HG02981 (cell line): ENCODE data around the gene GRB10.
"Not testable (repeated sequence)": the region's sequence is repeated elsewhere in the genome, so short reads cannot be mapped to it uniquely, and the experiment has no call there.

Source experiments
- ATAC-seq: cut with Tn5 transposase; IDR thresholded peaks from one replicate; pipeline ENCODE4 v1.9.1; 2021; ENCODE audit warnings: mild to moderate bottlenecking, moderate library complexity; ENCODE audit not compliant: unreplicated experiment

GRB10 gene

DNA sequence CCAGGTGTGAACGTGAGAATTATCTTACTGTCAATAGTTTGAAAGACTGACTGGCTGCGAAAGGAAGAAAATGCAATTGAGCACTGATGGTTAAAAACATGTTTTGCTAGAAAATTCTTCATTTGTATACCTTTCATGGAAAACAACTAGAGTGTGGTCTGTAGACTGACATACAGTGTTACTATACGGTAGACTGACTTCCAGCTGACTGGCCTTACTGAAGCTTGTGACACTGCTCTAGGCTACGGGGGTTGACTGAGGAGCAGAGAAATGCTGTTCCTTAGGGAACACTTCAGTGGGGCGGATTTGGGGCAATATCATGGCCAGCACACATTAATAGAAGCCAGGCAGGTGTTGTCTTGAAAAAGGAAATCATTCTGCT lies 191.6 kb downstream of the GRB10 start:
- ATAC-seq, result no peak

DNA sequence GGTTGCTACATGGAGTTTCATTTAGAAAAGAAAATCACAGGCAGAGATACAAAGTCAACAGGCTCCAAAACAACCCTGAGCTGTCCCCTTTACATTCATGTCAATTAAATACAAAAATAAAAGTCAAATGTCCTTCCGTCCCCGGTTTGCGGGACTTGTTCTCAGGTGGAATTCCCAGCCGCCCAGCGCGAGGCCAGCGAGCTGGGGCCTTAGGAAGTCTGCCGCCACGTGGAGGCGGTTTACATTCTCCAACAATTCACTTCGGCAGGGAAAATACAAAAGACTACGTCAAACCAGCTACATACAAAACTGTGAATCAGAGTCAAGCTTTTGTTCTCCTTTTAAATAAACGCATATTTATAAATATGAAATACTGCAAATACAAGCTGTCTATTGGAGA lies 192.2 kb downstream of the GRB10 start:
- ATAC-seq, result no peak

DNA sequence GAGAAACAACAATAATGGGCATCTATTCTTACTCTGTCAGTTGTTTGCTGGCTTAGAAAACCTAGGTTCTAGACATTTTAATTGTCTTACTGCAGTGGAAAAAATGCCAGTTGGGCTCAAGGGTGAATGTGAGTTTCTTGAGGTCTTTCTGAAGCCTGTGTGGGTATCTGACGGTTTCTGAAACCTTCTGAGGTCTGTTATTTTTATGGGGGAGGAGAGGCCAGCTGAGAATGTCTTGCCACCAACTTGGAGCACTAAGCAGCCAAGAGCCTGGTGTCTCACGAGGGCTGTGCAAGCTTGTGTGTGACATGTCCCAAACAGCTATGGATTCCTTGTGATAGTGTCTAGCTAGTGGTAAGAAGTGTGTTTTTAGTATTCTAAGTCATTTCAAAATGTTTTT lies 193.3 kb downstream of the GRB10 start:
- ATAC-seq, result no peak

DNA sequence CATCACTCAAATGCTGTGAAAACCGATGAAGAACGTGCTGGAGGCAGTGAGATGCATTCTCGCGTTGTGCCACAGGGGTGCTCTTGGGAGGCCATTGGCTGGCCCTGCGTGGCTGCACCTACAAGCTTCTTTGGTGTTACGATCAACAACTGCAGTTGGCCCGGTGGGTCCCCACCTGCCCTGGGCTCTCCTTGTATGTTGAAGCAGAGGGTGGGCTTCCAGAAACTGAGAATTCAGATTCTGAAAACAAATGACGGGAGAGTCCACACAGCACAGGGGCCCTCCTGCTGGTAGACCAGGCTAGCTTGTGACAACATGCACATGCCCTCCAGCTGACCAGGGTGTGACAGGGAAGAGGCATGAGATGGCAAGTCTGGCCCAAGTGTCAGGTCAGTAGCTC lies 193.8 kb downstream of the GRB10 start:
- ATAC-seq, result no peak

DNA sequence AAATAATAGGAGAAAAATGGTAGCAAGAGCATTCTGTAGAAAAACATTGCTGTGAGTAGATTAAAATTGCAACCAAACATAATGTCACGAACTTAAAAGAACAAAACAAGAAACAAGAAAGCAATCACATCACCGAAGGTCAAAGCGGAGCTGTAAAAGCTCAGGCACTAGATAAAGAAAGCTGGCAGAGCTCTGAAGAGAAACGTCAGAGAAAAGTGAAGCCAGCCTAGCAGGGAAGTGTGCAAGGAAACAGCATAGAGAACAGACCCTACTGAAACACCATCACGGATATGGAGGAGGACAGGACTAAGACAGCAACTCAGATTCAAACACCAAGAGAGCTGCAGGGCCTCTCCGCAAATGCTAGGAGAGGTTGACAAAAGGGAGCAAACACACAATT lies 195.0 kb downstream of the GRB10 start:
- no peak for ATAC-seq

DNA sequence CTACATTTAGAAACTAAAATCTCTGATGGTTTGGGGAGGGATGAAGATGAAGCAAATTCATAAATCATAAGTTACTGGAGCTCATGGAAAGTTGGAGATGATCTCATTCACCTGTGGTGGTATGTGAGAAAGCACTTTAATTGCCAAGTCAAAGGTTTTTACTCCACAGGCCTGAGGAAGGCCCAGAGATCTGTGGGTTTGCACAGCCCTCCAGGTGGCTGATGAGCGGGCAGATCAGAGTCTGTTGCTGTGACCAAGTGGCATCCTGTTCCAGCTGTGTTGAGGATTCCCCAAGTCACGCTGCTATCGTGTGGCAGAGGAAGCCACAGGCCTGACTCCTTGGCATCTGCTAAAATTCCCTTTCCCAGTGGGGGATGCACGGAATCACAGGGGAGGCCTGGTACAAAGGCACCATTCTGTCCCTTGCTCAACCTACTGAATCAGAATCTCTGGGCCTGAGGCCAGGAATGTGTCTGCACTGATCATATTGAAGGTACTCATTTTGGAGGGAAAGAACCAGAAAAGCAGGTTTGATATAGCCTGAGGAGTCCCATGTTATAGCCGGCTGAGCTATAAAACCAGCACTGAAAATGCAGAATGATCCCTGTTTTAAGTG lies 197.8 kb downstream of the GRB10 start:
- ATAC-seq, result no peak

DNA sequence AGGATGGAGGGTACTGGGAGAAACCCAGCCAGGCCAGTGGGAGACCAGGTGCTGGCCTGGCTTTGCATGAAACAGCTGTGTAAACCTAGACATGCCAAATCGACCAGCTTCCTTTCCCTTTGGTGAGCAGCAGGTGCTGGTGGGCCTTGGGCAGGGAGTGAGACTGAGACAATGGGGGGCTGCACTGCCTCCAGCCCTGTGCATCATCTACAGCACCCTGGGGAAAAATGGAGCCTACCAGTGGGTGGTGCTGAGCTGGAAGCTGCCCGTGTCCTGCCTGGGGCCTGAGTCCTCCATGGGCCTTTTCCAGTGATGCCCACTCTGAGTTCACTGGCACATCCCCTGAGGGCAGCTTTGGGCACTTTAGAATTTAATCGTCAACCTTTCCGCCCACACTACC lies 198.3 kb downstream of the GRB10 start:
- no peak for ATAC-seq

DNA sequence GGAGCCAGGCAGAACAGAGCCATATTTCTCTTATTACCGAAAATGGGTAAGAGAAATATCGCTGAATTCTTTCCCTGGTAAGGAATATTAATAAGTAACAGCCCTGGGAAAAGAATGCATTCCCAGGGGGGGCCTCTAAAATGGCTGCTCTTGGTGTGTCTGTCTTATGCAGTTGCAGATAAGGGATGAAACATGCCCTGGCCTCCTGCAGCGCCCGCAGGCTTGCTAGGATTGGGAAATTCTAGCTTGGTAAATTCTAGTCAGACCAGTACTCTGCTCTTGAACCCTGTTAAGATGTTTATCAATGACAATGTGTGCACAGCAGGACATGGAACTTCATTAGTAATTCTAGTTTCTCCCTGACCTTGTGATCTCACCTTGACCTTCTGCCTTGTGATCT lies 199.4 kb downstream of the GRB10 start:
- ATAC-seq, result not testable (repeated sequence)

DNA sequence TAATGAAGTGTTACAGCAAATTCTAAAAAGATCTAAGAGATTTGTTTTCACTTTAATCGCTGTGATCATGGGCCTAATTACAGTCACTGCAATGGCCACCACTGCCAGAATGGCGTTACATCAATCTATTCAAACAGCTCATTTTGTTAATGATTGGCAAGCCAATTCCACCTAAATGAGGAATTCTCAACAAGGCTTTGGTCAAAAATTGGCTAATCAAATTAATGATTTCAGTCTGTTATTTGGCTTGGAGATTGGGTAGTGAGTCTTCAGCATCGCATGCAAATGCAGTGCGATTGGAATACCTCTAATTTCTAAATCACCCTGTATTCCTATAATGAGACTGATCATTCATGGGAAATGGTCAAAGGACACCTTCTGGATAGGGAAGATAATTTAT lies 200.4 kb downstream of the GRB10 start:
- not testable (repeated sequence) for ATAC-seq

DNA sequence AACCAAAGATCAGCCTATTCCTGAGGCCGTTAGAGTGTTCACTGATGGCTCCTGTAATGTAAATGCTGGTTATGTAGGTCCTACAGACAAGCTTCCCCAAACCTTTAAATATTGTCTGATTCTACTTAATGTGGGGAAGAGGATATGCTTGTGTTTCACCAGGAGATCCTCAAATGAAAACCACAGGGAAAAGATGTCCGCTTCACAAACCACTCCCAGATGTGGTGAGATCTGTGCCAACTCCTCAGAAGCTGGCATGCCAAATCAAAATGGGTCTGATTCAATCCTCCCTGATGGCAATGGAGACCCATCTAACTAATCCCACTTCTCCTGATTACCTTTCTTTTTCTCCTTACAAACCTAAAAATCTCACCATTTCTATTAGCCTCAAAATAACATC lies 202.0 kb downstream of the GRB10 start:
- not testable (repeated sequence) for ATAC-seq

DNA sequence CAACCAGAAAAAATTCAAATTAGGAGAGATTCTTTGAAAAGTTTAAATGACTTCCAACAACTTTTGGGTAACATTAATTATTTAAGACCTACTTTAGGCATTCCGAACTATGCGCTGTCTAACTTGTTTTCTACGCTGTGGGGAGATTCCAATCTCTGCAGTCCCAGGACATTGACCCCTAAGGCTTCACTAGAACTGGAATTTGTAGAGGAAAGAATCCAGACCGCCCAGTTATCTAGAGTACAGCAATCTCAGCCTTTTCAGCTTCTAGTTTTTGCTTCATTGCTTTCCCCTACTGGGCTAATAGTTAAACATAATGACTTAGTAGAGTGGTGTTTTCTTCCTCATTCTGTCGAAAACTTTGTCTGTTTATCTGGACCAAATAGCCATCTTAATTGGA lies 202.6 kb downstream of the GRB10 start:
- ATAC-seq, result no peak

DNA sequence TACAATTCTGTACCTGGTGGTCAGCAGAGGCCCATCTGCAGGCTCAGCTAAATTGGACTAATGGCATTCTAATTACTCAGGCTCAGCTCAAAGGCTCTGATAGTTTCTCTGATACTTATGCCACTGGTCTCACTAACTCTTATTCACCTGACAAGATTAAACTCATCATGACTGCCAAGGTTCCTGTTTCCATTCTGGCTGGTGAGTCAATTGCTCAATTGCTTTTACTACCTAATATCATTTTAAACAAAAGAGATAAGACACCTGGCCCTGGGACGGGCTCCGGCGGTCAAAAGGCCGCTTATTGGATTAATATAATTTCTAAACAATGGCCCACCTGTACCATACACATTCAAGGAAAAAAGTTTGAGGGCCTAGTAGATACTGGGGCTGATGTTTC lies 204.6 kb downstream of the GRB10 start:
- ATAC-seq, result not testable (repeated sequence)

DNA sequence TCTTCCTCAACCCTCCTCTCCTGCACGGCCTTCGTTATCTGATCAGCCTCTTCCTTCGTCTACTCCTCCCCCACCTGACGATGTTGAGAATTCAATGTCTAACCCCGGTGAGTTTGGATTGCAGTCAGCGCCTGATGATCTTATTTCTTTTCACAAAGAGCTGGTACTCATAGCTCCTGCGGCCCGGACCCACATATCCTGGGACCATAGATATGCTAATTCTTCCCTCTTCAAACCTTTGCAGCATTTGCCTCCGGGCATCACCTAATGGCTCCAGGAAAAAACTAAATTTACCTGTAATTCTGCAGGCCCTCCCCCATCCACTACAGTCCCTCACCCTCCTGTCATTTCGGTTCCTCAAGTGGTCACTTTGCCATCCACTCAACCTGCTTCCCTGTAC lies 205.1 kb downstream of the GRB10 start:
- ATAC-seq, result no peak

DNA sequence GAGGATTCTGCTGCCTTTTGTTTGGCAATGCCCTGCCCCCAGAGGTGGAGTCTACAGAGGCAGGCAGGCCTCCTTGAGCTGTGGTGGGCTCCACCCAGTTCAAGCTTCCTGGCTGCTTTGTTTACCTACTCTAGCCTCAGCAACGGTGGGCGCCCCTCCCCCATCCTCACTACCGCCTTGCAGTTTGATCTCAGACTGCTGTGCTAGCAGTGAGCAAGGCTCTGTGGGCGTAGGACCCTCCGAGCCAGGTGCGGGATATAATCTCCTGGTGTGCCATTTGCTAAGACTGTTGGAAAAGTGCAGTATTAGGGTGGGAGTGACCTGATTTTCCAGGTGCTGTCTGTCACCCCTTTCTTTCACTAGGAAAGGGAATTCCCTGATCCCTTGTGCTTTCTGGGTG lies 206.3 kb downstream of the GRB10 start:
- not testable (repeated sequence) for ATAC-seq

DNA sequence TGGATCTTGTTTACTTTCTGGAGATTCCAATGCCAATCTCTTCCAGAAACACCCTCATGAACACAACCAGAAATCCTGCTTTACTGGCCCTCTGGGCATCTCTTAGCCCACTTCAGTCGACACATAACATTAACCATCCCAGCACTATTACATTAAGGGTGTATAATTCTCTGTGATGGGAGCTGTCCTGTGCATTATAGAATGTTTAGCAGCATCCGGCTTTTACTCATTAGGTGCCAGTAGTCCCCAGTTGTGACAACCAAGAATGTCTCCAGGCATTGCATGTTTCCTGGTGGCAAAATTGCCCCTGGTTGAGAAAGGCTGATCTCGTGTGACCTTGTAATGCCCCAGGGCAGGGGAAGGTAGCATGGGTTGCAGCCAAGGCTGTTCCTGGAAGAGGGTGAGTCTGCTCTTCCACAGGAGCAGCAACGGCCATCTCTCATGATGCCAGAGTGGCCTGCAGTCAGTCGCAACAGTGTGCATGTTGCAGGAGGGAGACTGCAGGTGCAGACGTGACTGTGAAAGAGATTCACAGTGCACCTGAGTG lies 214.9 kb downstream of the GRB10 start:
- ATAC-seq, result no peak

DNA sequence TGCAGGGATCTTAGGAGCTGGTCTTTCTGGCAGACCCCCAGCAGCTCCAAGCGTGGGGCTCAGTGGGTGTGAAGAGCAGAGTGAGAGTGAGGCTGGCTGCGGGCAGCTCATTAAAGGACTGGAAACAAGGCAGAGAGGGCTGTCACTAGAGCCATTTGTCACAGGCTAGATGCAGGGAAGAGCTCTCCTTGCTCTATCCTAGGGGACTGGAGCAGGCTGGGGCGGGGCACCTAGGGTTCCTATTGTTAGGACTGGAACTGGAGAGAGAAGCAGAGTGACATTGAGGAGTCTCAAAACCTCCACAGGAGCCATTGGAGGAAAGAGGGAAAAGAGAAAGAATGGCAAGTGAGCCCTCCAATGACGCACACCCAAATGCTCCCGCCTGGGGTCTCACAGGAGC lies 216.7 kb downstream of the GRB10 start:
- ATAC-seq, result no peak

DNA sequence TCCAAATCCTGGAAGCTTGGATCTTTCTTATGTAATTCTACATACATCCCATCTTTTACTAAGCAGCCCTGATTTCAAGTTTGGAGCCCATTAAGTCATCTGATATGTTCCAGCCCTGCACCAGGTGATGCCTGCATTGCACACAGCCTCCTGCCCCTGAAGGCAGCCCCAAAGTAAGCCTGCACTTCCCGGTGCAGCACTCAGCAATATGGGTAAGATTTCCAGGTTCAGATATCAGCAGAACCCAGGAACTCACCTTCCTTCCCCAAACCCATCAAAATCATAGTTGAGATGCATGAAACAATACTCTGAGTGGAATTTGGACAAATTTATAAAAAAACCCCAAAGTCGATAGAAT lies 217.2 kb downstream of the GRB10 start:
- no peak for ATAC-seq

DNA sequence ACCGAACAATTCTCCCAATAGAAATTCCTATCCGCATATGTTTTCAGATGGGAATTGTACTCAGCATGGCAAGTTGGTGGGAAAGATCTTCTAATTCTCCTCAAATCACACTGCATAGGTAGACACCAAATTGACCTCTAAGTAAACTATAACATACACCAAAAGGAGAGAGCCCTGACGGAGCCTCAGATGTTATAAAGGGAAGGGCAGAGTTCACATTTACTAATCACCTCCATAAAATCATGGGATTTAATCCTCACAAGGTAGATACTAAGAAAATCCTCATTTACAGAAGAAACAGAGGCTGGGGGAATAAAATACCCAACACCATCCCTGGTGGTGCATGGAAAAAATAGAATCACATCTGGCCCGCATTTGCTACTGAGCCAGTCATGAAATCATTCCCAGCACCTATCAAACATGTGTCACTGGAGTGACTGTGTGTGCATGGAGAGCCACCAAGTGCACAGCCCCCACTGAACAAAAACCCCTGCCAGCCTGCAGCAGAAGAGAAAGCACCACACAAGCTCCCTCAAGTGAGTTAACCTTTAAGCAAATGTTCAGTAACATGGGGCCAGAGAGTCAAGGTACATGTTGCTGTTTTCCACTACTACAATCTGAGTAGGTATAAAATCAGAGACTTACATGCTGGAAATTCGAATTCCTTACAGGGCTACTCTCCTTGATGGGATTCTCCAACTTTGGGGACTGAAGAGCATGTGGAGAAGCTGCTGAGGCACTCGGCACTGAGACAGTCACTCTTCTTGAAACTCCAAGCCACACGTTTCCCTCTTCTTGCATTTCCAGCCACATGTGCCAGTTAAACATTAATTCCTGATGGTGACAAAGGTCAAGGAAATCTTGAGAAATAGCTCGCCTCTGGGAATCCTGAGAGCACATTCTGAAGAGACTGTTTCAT lies 217.8 kb downstream of the GRB10 start, which contains the start of gene DDC:
Gene DDC (minus strand): TSS at position 766 of the 919 bp plus-strand sequence. CDS start 21,320 bp downstream, outside the sequence.
- no peak for ATAC-seq

DNA sequence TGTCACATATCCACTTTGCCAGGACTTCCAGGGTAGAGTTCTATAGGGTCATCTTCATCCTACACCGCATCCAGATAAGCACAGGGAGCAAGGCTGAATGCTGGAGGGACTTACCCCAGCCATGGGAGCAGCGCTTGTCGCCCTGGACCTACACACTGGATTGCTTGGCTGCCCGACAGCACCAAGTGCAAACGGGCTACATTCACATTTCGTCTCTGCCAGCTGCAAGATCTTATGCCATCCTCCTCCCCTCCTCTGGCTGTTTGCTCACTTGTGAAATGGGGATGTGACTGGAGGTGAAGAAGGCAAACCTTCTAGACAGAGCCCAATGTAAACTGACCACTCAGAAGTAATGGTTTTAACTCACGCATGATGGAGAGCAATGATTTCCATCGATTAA lies 218.5 kb downstream of the GRB10 start:
- ATAC-seq, result no peak

DNA sequence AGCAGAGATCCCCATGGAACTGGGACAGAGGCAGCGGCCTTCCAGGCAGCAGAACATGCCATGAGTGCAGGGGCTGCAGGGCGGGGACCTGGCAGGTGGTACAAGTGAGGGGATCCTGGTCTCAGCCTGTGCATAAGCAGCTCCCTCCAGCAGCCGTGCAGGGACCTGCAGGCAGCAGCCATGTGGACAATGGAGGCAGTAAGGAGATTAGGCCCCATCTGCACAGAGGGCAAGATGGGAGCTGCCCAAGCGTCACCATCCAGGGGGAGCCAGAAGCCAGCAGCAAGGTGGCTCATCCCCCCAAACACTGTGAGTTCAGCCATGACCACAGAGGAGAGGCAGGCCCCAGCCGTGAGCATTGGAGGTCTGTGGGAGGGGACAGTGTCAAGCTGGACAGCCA lies 220.6 kb downstream of the GRB10 start:
- no peak for ATAC-seq

DNA sequence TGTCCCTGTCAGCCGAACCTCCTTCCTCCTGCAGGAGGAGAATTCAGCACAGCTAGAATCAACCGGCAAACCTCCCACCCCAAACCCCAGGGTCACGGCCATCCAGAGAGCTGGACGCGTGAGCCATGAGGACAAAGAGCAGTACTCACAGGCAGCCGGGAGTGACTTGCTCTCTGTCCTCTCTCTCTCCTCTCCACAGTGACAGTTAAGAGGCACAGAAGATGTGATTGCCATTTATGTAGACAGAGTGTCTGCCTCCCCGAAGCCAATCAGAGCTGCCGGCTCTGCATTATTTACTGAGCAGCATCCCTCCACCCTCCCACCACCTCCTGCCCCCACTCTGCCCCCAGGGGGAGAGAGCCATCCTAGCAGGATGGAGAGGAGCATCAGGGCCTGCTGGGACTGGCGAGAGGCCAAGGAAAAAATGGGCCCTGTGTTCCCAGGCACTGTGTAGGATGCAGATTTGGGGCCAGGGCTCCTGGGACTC lies 221.8 kb downstream of the GRB10 start:
- no peak for ATAC-seq

DNA sequence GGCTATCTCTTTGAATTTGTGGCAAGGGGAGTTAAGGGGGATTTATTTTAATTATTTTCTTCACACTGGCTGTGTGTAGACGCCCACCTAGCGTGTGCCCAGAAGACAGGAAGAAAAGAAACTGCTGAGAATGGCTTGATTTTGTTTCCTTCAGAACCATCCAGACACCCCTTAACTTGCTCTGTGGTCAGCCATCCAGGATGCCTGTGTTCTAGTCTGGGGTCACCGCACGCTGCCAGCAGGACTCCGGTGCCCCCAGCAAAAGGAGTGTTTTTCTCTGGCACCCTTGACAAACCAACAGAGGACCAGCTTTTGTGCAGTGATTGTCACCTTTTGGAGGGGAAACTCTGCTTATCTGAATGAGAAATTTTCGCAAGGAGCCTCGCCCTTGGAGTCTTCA lies 222.8 kb downstream of the GRB10 start:
- no peak for ATAC-seq
